HepG2 (cell line): ENCODE data around the gene CFAP221. TPM values are rescaled to one million over a fixed set of nuclear protein-coding genes. Genes with fewer than 3 reads are reported as not detected.

Experiments used
- BORCS8-MEF2B ChIP-seq: sonication (generic); formaldehyde crosslinking; IDR thresholded peaks from 2 replicates; pipeline ENCODE4 v1.8.0; 2022; ENCODE audit warnings: mild to moderate bottlenecking, missing genetic modification reagents
- CENPX ChIP-seq: sonication (generic); formaldehyde crosslinking; IDR thresholded peaks from 2 replicates; pipeline ENCODE4 v1.9.0; 2021; ENCODE audit warnings: mild to moderate bottlenecking, missing genetic modification reagents, moderate library complexity
- CREM ChIP-seq, 2 experiments: sonication (generic) in 1 of 2; formaldehyde crosslinking in 1 of 2; IDR thresholded peaks; 2 replicates each; pipeline versions ENCODE4 v1.4.0 to v1.6.1; 2016 to 2020; ENCODE audit warnings: antibody characterized with exemption in 1 of 2, mild to moderate bottlenecking in 1 of 2, missing genetic modification reagents in 1 of 2
- DMTF1 ChIP-seq: sonication (generic); formaldehyde crosslinking; IDR thresholded peaks from 2 replicates; pipeline ENCODE4 v1.4.0; 2020; ENCODE audit warnings: mild to moderate bottlenecking, missing genetic modification reagents
- FOXC1 ChIP-seq: sonication (generic); formaldehyde crosslinking; IDR thresholded peaks from 2 replicates; pipeline ENCODE4 v1.8.0; 2022; ENCODE audit warnings: mild to moderate bottlenecking, missing genetic modification reagents, borderline replicate concordance
- GPBP1L1 ChIP-seq: sonication (generic); formaldehyde crosslinking; IDR thresholded peaks from 2 replicates; pipeline ENCODE4 v1.5.0; 2020; ENCODE audit warnings: mild to moderate bottlenecking, missing genetic modification reagents
- HCFC1 ChIP-seq: fragments of 150-350 bp; IDR thresholded peaks from 2 replicates; pipeline ENCODE4 v1.6.1; 2014; ENCODE audit warnings: low read depth, low read length
- JUND ChIP-seq: sonication (generic); formaldehyde crosslinking; IDR thresholded peaks from 2 replicates; pipeline ENCODE4 v1.8.0; 2022; ENCODE audit warnings: mild to moderate bottlenecking, missing genetic modification reagents
- NCOR1 ChIP-seq: fragments of 200-600 bp; sonication (generic); IDR thresholded peaks from 2 replicates; pipeline ENCODE4 v1.7.0; 2017; ENCODE audit warnings: antibody characterized with exemption, low read length, borderline replicate concordance
- NONO ChIP-seq, 2 experiments: fragments of 450-650 bp in 1 of 2; sonication (generic) in 1 of 2; formaldehyde crosslinking in 1 of 2; IDR thresholded peaks in 1 of 2; conservative IDR thresholded peaks in 1 of 2; 2 replicates each; pipeline versions ENCODE4 v1.6.1 to v1.8.0; 2017 to 2022; ENCODE audit warnings: mild to moderate bottlenecking in 1 of 2, missing genetic modification reagents in 1 of 2, moderate library complexity in 1 of 2
- PITX1 ChIP-seq: sonication (generic); formaldehyde crosslinking; IDR thresholded peaks from 2 replicates; pipeline ENCODE4 v1.5.1; 2020; ENCODE audit warnings: mild to moderate bottlenecking, missing genetic modification reagents
- PRDM10 ChIP-seq: sonication (generic); formaldehyde crosslinking; IDR thresholded peaks from 2 replicates; pipeline ENCODE4 v1.4.0; 2020; ENCODE audit warnings: low read depth, missing genetic modification reagents
- SNRNP70 ChIP-seq: fragments of 200-400 bp; formaldehyde crosslinking; IDR thresholded peaks from 2 replicates; pipeline ENCODE4 v1.6.1; 2017; ENCODE audit warnings: mild to moderate bottlenecking, low read depth, low read length, moderate library complexity
- TFE3 ChIP-seq: IDR thresholded peaks from 2 replicates; pipeline ENCODE4 v1.6.1; 2016
- ZBTB7B ChIP-seq: sonication (generic); formaldehyde crosslinking; IDR thresholded peaks from 2 replicates; pipeline ENCODE4 v1.4.0; 2020; ENCODE audit warnings: missing genetic modification reagents
- ZNF333 ChIP-seq: sonication (generic); formaldehyde crosslinking; IDR thresholded peaks from 2 replicates; pipeline ENCODE4 v1.4.0; 2020; ENCODE audit warnings: mild to moderate bottlenecking, missing genetic modification reagents, borderline replicate concordance
- ZNF430 ChIP-seq: sonication (generic); formaldehyde crosslinking; IDR thresholded peaks from 2 replicates; pipeline ENCODE4 v1.9.0; 2021; ENCODE audit warnings: mild to moderate bottlenecking, missing genetic modification reagents
- ZNF576 ChIP-seq: sonication (generic); formaldehyde crosslinking; IDR thresholded peaks from 2 replicates; pipeline ENCODE4 v1.4.0; 2020; ENCODE audit warnings: mild to moderate bottlenecking, missing genetic modification reagents
- ZNF619 ChIP-seq: sonication (generic); formaldehyde crosslinking; IDR thresholded peaks from 2 replicates; pipeline ENCODE4 v1.4.0; 2020; ENCODE audit warnings: mild to moderate bottlenecking, missing genetic modification reagents
- polyA plus RNA-seq, 8 experiments: library from polyadenylated mRNA; depleted of rRNA in 3 of 8; stranded (reverse) in 7 of 8; unstranded in 1 of 8; fragments of >200 nt; fragmentation: Illumina TruSeq in 4 of 8; extraction: Trizol in 4 of 8; gene quantifications; 2 replicates each; pipeline versions ENCODE4 v1.2.1 to v1.2.3, GENCODE V29; 2011 to 2016; ENCODE audit warnings: low read depth in 4 of 8, missing spikeins in 1 of 8, mixed read lengths in 1 of 8; ENCODE audit not compliant: insufficient read depth in 1 of 8
- total RNA-seq, 5 experiments: library from RNA; depleted of rRNA; stranded (reverse); fragments of >200 nt; fragmentation: Illumina TruSeq; extraction: Trizol; gene quantifications; 2 replicates each; pipeline ENCODE4 v1.2.3, GENCODE V29; 2016; ENCODE audit warnings: low read depth in 1 of 5

Gene CFAP221
- total and polyA plus RNA-seq, 2 of the 13 experiments (the other 11 are each of a cell fraction or from before 2014, with no cell fraction given), result not detected

GRCh38 chr2:119544075-119544938 is at the start of gene CFAP221 (continued):
- TF ChIP-seq TFE3 (CRISPR knock-in tag), result 0 out of 2 replicates have a peak, but pooled peaks have one; percentile 17
- no peak for TF ChIP-seq CREM (IDR thresholded peaks at IDR 0.05)
- TF ChIP-seq CREM (CRISPR knock-in tag; IDR thresholded peaks at IDR 0.05), result no peak
- no peak for TF ChIP-seq ZNF576 (CRISPR knock-in tag)
- no peak for TF ChIP-seq NONO (IDR thresholded peaks at IDR 0.05)
- 0 out of 2 replicates have a peak, but pooled peaks have one; percentile 36 for TF ChIP-seq NONO (CRISPR knock-in tag; conservative IDR thresholded peaks at IDR 0.05)
- TF ChIP-seq BORCS8-MEF2B, result no peak
- TF ChIP-seq CENPX (CRISPR knock-in tag), result no peak
- TF ChIP-seq DMTF1 (CRISPR knock-in tag), result no peak
- no peak for TF ChIP-seq FOXC1
- no peak for TF ChIP-seq ZNF619 (CRISPR knock-in tag)
- TF ChIP-seq ZBTB7B (CRISPR knock-in tag), result peak; percentile 18; the same call in 1 of the 2 replicates
- no peak for TF ChIP-seq SNRNP70
- no peak for TF ChIP-seq GPBP1L1
- TF ChIP-seq PRDM10 (CRISPR knock-in tag), result peak; percentile 99
- TF ChIP-seq JUND (CRISPR knock-in tag), result no peak
- TF ChIP-seq NCOR1, result no peak
- no peak for TF ChIP-seq ZNF333 (CRISPR knock-in tag)
- TF ChIP-seq HCFC1, result no peak; the same call in 1 of the 2 replicates
- 0 out of 2 replicates have a peak, but pooled peaks have one; percentile 33 for TF ChIP-seq ZNF430 (CRISPR knock-in tag)
- no peak for TF ChIP-seq PITX1
